GM23338 (cell line): ENCODE data around the gene OOEP. TPM values are rescaled to one million over a fixed set of nuclear protein-coding genes. Genes with fewer than 3 reads are reported as not detected.

ENCODE experiments used
- ATAC-seq: fragments of 200-7000 bp; cut with Tn5 transposase; 3 replicates; pipeline ENCODE4 v1.9.1; 2020
- DNase-seq: peaks from one replicate; pipeline ENCODE4 v3.0.0-alpha.2; 2015; ENCODE audit warnings: low spot score
- H2AFZ ChIP-seq: fragments of 200-600 bp; sonication (generic); 2 replicates; pipeline ENCODE4 v1.8.0; 2016; ENCODE audit warnings: antibody characterized with exemption, mild to moderate bottlenecking, moderate library complexity
- H3F3A ChIP-seq: fragments of 200-600 bp; sonication (generic); replicated peaks from 2 replicates; pipeline ENCODE4 v1.8.0; 2017; ENCODE audit warnings: antibody characterized with exemption, mixed run types, low read depth
- H3K27ac ChIP-seq: fragments of 200-600 bp; sonication (generic); 2 replicates; pipeline ENCODE4 v1.6.1; 2016; ENCODE audit warnings: low read depth
- H3K27me3 ChIP-seq: fragments of 200-600 bp; sonication (generic); 2 replicates; pipeline ENCODE4 v1.8.0; 2016; ENCODE audit warnings: mild to moderate bottlenecking, mixed run types, moderate library complexity; ENCODE audit not compliant: insufficient read depth
- H3K36me3 ChIP-seq: fragments of 200-600 bp; sonication (generic); 2 replicates; pipeline ENCODE4 v1.8.0; 2016; ENCODE audit warnings: mild to moderate bottlenecking; ENCODE audit not compliant: insufficient read depth
- H3K4me1 ChIP-seq: fragments of 200-600 bp; sonication (generic); 2 replicates; pipeline ENCODE4 v1.8.0; 2016; ENCODE audit warnings: mild to moderate bottlenecking, moderate library complexity; ENCODE audit not compliant: insufficient read depth
- H3K4me2 ChIP-seq: fragments of 200-600 bp; sonication (generic); 2 replicates; pipeline ENCODE4 v1.7.1; 2017; ENCODE audit warnings: mixed run types
- H3K4me3 ChIP-seq: fragments of 200-600 bp; sonication (generic); 2 replicates; pipeline ENCODE4 v1.6.1; 2016; ENCODE audit warnings: mixed run types
- H3K79me2 ChIP-seq: fragments of 200-600 bp; sonication (generic); replicated peaks from 2 replicates; pipeline ENCODE4 v1.8.0; 2017; ENCODE audit warnings: mild to moderate bottlenecking; ENCODE audit not compliant: insufficient read depth
- H3K9me2 ChIP-seq: fragments of 200-600 bp; sonication (generic); 2 replicates; pipeline ENCODE4 v1.8.0; 2017; ENCODE audit not compliant: insufficient read depth
- H4K20me1 ChIP-seq: fragments of 200-600 bp; sonication (generic); replicated peaks from 2 replicates; pipeline ENCODE4 v1.8.0; 2017; ENCODE audit warnings: mild to moderate bottlenecking; ENCODE audit not compliant: insufficient read depth
- H3K27ac Mint-ChIP-seq: 2 replicates; pipeline ENCODE4 v1.8.0; 2020; ENCODE audit warnings: inconsistent platforms, mild to moderate bottlenecking, moderate library complexity, mixed read lengths
- H3K27me3 Mint-ChIP-seq: 3 replicates; pipeline ENCODE4 v1.8.0; 2022; ENCODE audit warnings: low read depth, mild to moderate bottlenecking, moderate library complexity, mixed read lengths, inconsistent platforms; ENCODE audit not compliant: insufficient read depth, poor library complexity
- H3K36me3 Mint-ChIP-seq: 3 replicates; pipeline ENCODE4 v1.8.0; 2021; ENCODE audit warnings: low read depth, mild to moderate bottlenecking, inconsistent platforms, moderate library complexity, mixed read lengths
- H3K4me1 Mint-ChIP-seq: 3 replicates; pipeline ENCODE4 v1.8.0; 2020; ENCODE audit warnings: mild to moderate bottlenecking, inconsistent platforms, mixed read lengths
- H3K4me3 Mint-ChIP-seq: 3 replicates; pipeline ENCODE4 v1.8.0; 2021; ENCODE audit warnings: moderate library complexity, mild to moderate bottlenecking, inconsistent platforms, mixed read lengths
- H3K9me3 Mint-ChIP-seq: 3 replicates; pipeline ENCODE4 v1.8.0; 2020; ENCODE audit warnings: moderate library complexity, mild to moderate bottlenecking, inconsistent platforms, mixed read lengths
- CREB1 ChIP-seq: fragments of 250-450 bp; sonication (Bioruptor Pico); IDR thresholded peaks from 2 replicates; pipeline ENCODE4 v1.5.0; 2020; ENCODE audit warnings: low read depth, mild to moderate bottlenecking, moderate library complexity
- polyA plus RNA-seq: library from polyadenylated mRNA; unstranded; fragments of >200 nt; fragmentation: Nextera tagmentation; extraction: Ambion mirVana; gene quantifications from 2 replicates; pipeline ENCODE4 v1.2.1, GENCODE V29; 2016
- total RNA-seq: library from RNA; depleted of rRNA; stranded (reverse); fragments of >200 nt; shearing (Covaris generic); gene quantifications from 2 replicates; pipeline ENCODE4 v1.2.3, GENCODE V29; 2014
- TF ChIP-seq, protein P1 (sequence below), 2 experiments: fragments of 200-600 bp in 1 of 2; sonication (generic) in 1 of 2; conservative IDR thresholded peaks; 2 replicates each; pipeline versions ENCODE4 v1.5.1 to v1.6.1; 2016 to 2017; ENCODE audit warnings: antibody characterized with exemption in 2 of 2, low read depth in 2 of 2, mild to moderate bottlenecking in 2 of 2, moderate library complexity in 1 of 2
- TF ChIP-seq, protein P2 (sequence below): fragments of 250-450 bp; sonication (Bioruptor Pico); IDR thresholded peaks from 2 replicates; pipeline ENCODE4 v1.5.0; 2020; ENCODE audit warnings: mild to moderate bottlenecking, moderate library complexity

The OOEP gene
- total and polyA plus RNA-seq, 2 experiments from 2014 or later = 0.73 TPM; not detected in 1

GRCh38 chr6:73388800-73389512, 19.3 kb upstream of the OOEP start:
- peak; percentile 54 for TF ChIP-seq CREB1
- TF ChIP-seq, protein P1, sequence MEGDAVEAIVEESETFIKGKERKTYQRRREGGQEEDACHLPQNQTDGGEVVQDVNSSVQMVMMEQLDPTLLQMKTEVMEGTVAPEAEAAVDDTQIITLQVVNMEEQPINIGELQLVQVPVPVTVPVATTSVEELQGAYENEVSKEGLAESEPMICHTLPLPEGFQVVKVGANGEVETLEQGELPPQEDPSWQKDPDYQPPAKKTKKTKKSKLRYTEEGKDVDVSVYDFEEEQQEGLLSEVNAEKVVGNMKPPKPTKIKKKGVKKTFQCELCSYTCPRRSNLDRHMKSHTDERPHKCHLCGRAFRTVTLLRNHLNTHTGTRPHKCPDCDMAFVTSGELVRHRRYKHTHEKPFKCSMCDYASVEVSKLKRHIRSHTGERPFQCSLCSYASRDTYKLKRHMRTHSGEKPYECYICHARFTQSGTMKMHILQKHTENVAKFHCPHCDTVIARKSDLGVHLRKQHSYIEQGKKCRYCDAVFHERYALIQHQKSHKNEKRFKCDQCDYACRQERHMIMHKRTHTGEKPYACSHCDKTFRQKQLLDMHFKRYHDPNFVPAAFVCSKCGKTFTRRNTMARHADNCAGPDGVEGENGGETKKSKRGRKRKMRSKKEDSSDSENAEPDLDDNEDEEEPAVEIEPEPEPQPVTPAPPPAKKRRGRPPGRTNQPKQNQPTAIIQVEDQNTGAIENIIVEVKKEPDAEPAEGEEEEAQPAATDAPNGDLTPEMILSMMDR (conservative IDR thresholded peaks at IDR 0.05; ENCODE audit: low read depth in 2 of 2) = peak; percentile 83 to 93
- TF ChIP-seq, protein P2, sequence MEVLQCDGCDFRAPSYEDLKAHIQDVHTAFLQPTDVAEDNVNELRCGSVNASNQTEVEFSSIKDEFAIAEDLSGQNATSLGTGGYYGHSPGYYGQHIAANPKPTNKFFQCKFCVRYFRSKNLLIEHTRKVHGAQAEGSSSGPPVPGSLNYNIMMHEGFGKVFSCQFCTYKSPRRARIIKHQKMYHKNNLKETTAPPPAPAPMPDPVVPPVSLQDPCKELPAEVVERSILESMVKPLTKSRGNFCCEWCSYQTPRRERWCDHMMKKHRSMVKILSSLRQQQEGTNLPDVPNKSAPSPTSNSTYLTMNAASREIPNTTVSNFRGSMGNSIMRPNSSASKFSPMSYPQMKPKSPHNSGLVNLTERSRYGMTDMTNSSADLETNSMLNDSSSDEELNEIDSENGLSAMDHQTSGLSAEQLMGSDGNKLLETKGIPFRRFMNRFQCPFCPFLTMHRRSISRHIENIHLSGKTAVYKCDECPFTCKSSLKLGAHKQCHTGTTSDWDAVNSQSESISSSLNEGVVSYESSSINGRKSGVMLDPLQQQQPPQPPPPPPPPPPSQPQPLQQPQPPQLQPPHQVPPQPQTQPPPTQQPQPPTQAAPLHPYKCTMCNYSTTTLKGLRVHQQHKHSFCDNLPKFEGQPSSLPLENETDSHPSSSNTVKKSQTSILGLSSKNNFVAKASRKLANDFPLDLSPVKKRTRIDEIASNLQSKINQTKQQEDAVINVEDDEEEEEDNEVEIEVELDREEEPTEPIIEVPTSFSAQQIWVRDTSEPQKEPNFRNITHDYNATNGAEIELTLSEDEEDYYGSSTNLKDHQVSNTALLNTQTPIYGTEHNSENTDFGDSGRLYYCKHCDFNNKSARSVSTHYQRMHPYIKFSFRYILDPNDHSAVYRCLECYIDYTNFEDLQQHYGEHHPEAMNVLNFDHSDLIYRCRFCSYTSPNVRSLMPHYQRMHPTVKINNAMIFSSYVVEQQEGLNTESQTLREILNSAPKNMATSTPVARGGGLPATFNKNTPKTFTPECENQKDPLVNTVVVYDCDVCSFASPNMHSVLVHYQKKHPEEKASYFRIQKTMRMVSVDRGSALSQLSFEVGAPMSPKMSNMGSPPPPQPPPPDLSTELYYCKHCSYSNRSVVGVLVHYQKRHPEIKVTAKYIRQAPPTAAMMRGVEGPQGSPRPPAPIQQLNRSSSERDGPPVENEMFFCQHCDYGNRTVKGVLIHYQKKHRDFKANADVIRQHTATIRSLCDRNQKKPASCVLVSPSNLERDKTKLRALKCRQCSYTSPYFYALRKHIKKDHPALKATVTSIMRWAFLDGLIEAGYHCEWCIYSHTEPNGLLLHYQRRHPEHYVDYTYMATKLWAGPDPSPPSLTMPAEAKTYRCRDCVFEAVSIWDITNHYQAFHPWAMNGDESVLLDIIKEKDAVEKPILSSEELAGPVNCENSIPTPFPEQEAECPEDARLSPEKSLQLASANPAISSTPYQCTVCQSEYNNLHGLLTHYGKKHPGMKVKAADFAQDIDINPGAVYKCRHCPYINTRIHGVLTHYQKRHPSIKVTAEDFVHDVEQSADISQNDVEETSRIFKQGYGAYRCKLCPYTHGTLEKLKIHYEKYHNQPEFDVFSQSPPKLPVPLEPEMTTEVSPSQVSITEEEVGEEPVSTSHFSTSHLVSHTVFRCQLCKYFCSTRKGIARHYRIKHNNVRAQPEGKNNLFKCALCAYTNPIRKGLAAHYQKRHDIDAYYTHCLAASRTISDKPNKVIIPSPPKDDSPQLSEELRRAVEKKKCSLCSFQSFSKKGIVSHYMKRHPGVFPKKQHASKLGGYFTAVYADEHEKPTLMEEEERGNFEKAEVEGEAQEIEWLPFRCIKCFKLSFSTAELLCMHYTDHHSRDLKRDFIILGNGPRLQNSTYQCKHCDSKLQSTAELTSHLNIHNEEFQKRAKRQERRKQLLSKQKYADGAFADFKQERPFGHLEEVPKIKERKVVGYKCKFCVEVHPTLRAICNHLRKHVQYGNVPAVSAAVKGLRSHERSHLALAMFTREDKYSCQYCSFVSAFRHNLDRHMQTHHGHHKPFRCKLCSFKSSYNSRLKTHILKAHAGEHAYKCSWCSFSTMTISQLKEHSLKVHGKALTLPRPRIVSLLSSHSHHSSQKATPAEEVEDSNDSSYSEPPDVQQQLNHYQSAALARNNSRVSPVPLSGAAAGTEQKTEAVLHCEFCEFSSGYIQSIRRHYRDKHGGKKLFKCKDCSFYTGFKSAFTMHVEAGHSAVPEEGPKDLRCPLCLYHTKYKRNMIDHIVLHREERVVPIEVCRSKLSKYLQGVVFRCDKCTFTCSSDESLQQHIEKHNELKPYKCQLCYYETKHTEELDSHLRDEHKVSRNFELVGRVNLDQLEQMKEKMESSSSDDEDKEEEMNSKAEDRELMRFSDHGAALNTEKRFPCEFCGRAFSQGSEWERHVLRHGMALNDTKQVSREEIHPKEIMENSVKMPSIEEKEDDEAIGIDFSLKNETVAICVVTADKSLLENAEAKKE (CRISPR knock-in tag) = no peak; the same call in 1 of the 2 replicates
- ATAC-seq = peak; percentile 97
- Mint-ChIP-seq H3K27ac (no peak overlapping the region; the same call in 1 of the 2 replicates), H3K9me3 (no peaks in the 10 kb centered on the region; the same call in 2 of the 3 replicates), H3K27me3 (peaks cover 2% of the 10 kb centered on the region), H3K36me3 (no peaks in the 10 kb centered on the region), H3K4me3 (peak overlapping the region; percentile 79), H3K4me1 (peaks cover 10% of the 10 kb centered on the region; the same call in 2 of the 3 replicates)
- Histone ChIP-seq H3K36me3 (no peaks in the 10 kb centered on the region), H4K20me1 (no peaks in the 10 kb centered on the region), H3F3A (0 out of 2 replicates have a peak, but pooled peaks cover 9% of the 10 kb centered on the region), H3K4me3 (peak overlapping the region; percentile 53), H3K27ac (peak overlapping the region; percentile 6; the same call in 1 of the 2 replicates), H3K27me3 (peaks cover 4% of the 10 kb centered on the region; the same call in 1 of the 2 replicates), H3K9me2 (no peaks in the 10 kb centered on the region), H3K4me1 (peaks cover 8% of the 10 kb centered on the region), H3K4me2 (peak overlapping the region; percentile 79), H2AFZ (peak overlapping the region; percentile 1; the same call in 1 of the 2 replicates), H3K79me2 (no peaks in the 10 kb centered on the region)
- peak; percentile 95 for DNase-seq
